Stimulated activated CD4-positive, alpha-beta T cell treated with anti-CD3 and anti-CD28 coated beads, Interleukin-4, amount 100 ng/mL, for 48 hours (primary cell): Measurements from ENCODE around the gene ASAP3.
"Not testable (repeated sequence)": the region's sequence is repeated elsewhere in the genome, so short reads cannot be mapped to it uniquely, and the experiment has no call there.

Experiments used
- DNase-seq, 2 donors: peaks; one replicate each; pipeline ENCODE4 v3.0.0-alpha.2; 2020; ENCODE audit warnings: low read depth in 2 of 2

Gene ASAP3

GRCh38 chr1:23396380-23396779 lies 87.6 kb downstream of the ASAP3 start:
- no peak for DNase-seq

DNA sequence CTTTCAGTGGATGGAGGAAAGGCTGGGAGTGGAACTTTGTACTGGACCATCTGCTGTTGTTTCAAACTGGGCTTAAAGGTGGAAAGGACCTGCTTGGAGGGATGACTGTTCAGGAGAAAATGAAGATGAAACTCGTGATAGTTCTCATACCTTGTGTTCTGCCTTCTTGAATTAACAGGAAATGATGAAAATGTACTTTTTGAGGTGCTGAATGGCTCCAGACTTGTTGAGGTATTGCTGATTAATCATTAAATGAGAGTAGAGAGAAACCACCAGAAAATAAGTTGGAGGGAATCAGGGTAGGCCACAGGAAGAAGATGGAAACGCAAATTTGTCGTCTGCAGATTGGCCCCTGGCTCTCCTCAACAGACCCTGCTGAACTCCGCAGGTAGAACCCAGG lies 88.1 kb downstream of the ASAP3 start:
- no peak for DNase-seq

- no peak for DNase-seq
Measured at GRCh38 chr1:23395154-23395724, 88.7 kb downstream of the ASAP3 start.

DNA sequence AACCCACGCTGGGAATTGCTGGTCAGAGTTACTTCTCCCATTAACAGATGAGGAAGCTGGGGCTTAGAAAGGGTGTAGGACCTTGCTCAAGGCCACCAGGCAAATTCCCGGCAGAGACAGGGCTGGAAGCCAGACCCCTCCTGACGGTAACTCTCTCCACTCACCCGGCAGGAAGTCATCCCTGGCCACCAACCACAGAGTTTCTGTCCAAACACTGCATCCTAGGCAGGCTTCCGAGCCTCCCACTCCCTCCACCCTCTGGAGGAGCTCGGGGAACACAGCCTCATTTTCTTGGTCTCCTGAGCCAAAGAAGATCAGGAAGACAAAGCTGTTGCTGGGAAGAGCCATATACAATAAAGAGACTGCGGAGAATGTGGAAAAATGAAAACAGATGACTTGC lies 89.3 kb downstream of the ASAP3 start:
- DNase-seq: no peak

GRCh38 chr1:23394181-23394580 lies 89.8 kb downstream of the ASAP3 start:
- DNase-seq: no peak

- DNase-seq: no peak
Measured at GRCh38 chr1:23393706-23394105, 90.3 kb downstream of the ASAP3 start.

DNA sequence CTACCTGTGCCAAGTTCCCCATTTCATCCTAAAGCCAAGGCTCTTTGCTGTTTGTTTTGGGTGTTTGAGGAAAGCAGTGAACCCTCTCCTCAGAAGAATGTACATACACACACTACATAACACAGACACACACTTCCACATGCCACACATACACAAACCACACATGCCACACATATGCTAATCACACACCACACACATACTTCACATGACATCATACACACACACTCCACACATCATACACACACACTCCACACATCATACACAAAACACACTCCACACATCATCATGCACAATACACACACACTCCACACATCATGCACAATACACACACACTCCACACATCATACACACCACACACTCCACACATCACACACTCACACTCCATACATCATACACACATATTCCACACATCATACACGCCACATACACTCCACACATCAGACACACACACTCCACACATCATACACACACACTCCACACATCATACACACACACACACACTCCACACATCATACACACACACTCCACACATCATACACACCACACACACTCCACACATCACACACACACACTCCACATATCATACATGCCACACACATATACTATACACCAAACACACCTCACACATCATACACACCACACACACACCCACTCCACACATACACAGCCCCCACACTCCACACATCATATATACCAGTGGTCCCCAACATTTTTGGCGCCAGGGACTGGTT lies 91.7 kb downstream of the ASAP3 start:
- DNase-seq: no peak

DNA sequence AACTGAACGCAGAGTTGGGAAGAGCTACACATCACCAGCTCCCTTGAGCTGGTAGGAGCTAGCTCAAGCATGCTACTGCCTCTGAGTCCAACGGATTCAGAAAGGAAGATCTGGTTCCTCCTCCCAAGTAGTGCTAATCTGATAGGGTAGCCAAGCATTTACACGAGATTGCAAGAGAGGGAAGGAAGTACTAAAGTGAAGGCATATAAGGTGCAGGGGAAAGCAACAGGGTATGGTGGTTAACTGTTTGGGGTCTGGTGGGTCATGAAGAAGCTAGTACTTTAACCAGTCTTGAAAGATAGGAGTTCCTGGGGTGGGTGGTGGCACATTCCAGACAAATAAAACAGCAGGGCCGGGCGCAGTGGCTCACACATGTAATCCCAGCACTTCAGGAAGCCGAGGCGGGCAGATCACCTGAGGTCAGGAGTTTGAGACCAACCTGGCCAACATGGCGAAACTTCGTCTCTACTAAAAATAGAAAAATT lies 94.1 kb downstream of the ASAP3 start:
- DNase-seq: no peak

DNA sequence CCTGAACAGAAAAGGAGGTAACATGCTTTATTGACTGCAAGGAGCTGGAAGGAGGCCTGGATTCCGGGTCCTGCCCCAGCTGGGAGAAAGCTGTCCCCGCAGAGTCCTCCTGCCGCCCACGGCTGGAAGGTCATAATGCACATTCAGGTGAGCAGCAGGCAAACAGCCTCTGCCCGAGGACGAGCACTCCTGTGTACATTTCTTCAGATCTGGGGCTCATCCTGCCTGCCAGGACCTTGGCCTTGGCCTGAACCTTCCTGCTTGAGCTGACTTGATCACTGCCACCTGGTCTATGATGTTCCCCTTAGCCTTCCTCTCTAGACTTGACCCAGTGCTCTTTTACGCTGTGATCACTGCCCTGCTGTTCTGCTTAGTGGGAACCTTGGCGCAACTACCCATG lies 96.5 kb downstream of the ASAP3 start:
- no peak for DNase-seq

- DNase-seq: no peak
Measured at GRCh38 chr1:23385119-23385621, 98.8 kb downstream of the ASAP3 start.

DNA sequence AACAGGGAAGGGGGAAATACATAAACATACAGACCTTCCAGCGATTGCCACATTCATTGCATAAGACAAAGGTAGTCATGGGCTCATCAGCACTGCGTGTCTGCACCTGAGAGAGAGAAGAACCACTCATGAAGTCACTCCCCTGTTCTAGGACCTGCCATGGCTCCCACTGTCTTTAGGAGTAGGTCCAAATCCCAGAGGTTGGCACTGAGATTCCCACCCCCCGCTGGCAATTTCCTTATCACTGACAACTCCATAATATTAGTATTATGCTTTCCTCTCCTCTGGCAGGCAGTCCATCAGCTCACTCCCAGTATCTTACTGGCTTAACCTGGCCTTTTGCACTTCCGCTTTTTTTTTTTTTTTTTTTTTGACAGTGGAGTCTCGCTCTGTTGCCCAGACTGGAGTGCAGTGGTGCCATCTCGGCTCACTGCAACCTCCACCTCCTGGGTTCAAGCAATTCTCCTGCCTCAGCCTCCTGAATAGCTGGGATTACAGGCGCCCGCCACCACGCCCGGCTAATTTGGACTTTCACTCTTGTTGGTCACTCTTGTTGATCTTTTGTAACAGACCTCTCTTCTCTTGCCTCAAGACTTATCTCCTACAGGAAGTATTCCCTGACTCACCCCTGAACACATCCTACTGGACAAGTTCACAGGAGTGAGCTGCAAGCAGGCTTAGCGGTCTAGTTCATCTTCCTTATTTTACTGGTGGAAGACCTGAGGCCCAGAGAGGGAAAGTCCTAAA lies 99.5 kb downstream of the ASAP3 start:
- DNase-seq: no peak

DNA sequence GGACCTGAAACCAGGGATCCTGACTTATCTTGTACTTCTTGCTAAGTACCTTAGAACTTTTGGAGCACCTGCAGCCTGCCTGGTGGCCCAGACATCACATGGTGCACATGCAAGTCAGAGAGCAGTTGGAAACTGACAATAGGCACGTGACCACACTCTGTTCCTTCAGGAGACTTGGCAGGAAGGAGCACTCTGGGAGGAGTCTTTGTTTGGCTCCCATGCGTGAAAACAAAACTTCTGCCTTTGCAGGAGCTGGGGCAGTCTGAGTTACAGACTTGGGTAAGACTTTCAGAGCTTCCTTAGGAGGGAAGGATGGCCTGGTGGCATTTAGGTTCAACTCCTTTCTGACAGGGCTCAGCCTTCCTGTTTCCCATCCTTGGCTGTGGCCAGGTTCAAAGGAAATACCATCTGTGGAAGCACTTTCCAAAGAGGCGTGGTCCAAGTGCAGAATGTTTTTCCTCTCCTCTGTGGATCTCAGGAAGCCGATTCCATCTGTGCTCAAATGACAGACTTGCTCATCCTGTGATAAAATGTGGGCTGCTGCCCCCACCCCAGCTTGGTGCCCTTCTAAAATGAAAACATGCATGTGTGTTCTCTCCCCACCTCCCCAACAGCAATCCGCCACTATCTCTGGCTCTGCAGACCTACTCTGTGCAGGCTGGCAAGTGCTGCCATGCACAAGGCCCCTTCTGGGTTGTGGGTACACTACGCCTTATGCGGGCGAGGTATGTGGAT lies 100.2 kb downstream of the ASAP3 start:
- no peak for DNase-seq

DNA sequence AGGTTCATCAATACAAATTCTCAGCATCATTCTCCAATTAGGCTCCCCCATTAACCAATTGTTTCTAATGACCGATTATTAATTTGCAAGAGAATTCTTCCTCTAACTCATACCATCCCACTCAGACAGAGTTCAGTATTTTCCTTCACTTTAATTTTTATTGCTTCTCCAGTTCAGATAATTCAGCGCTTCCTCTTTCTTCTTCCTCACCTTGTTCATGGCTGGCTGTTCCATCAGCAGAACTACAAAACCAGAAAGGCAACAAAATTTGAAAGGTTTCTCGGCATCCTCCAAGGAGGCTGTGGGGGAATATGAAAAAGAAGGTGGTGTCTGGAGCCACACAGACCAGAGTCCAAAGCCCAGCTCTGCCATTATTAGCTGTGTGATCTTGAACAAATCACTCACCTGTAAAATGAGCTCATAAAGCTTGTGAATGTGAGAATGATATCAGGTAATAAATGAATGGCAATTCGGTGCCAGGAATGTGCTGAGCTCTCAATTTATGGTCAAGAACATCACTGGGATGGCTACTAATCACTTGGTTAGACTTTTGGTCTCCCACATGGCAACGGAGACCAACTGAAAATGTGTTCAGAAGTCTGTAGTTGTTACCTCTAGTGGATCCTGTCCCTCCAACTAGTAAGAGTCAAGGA lies 102.6 kb downstream of the ASAP3 start:
- no peak for DNase-seq

DNA sequence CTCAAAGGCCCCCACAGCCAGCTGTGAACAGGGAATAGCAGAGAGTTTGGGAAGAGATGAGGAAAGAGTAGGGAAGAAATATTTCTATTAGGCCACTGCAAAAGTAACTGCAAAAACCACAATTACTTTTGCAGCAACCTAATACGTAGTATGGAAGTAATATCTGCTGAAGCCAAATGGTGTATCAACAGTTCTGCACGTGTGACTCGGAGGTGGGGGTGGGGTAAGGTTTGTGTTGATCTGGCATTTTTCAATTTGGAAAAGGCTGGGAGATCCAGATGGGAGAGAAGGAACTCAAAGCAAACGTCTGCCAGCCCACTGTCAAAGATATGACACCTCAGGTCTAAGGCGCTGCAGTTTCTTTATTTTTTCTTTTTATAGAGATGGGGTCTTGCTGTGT lies 103.3 kb downstream of the ASAP3 start:
- no peak for DNase-seq

- not testable (repeated sequence) for DNase-seq
Measured at GRCh38 chr1:23380236-23380635, 103.7 kb downstream of the ASAP3 start.
